HepG2 (cell line): ENCODE results near the gene KCNH8. TPM values are rescaled to one million over a fixed set of nuclear protein-coding genes. Genes with fewer than 3 reads are reported as not detected.
A peak's percentile ranks its signal among the peaks of the same experiment; 100 is the strongest.

Experiments
- ATAC-seq: fragments of 200-7000 bp; cut with Tn5 transposase; 3 replicates; pipeline ENCODE4 v1.9.1; 2020; ENCODE audit warnings: mild to moderate bottlenecking, moderate library complexity
- BruUV-seq: library from RNA; stranded (reverse); fragments of 400-500 nt; replicated peaks from 2 replicates; lab custom pipeline; 2021; lab: Mats Ljungman, UMichigan
- CTCF ChIA-PET: fragments of 300-600 bp; formaldehyde crosslinking; extraction: SDS; loops from one replicate; lab custom pipeline; 2021; ENCODE audit warnings: low total read pairs, inconsistent platforms, low intra/inter-chr PET ratio; lab: Yijun Ruan, JAX
- POLR2A ChIA-PET: fragments of 350-600 bp; sonication (Branson Sonifier 250); formaldehyde crosslinking; loops from one replicate; lab custom pipeline; 2020; ENCODE audit warnings: antibody characterized with exemption, inconsistent platforms; lab: Yijun Ruan, JAX
- DNase-seq: peaks from one replicate; pipeline ENCODE4 v3.0.0-alpha.2; 2015; ENCODE audit warnings: low spot score
- FAIRE-seq: peaks from 3 replicates; lab custom pipeline; 2011; peaks lifted over from hg19 to GRCh38; lab: Jason Lieb, UNC
- H2AFZ ChIP-seq: one replicate; pipeline ENCODE4 v1.6.1; 2011; ENCODE audit warnings: low read length, inconsistent platforms
- H3K27ac ChIP-seq: fragments of 300-600 bp; 3 replicates; pipeline ENCODE4 v1.8.0; 2011; ENCODE audit warnings: mixed run types, mild to moderate bottlenecking, mixed read lengths, low read length, inconsistent platforms; ENCODE audit not compliant: insufficient read depth; ENCODE audit errors: extremely low read length
- H3K27me3 ChIP-seq, 2 experiments: fragments of 200-600 bp in 1 of 2; 2 replicates in 1 of 2; 3 replicates in 1 of 2; pipeline versions ENCODE4 v1.6.0 to v1.8.0; 2011; ENCODE audit warnings: low read length in 2 of 2, mild to moderate bottlenecking in 2 of 2, moderate library complexity in 2 of 2, inconsistent platforms in 1 of 2; ENCODE audit not compliant: insufficient read depth in 2 of 2, control insufficient read depth in 1 of 2
- H3K36me3 ChIP-seq, 2 experiments: fragments of 200-600 bp in 1 of 2; replicated peaks in 1 of 2; 2 replicates in 1 of 2; 3 replicates in 1 of 2; pipeline versions ENCODE4 v1.5.1 to v1.8.0; 2011; ENCODE audit warnings: low read length in 2 of 2, inconsistent platforms in 1 of 2; ENCODE audit not compliant: insufficient read depth in 2 of 2, control insufficient read depth in 1 of 2
- H3K4me1 ChIP-seq: 2 replicates; pipeline ENCODE4 v1.5.1; 2012; ENCODE audit warnings: low read length, inconsistent platforms; ENCODE audit not compliant: insufficient read depth
- H3K4me2 ChIP-seq: 2 replicates; pipeline ENCODE4 v1.6.0; 2011; ENCODE audit warnings: low read depth, low read length, inconsistent platforms
- H3K4me3 ChIP-seq, 3 experiments: fragments of 200-600 bp in 1 of 3; sonication (generic), shearing (Covaris generic) in 1 of 3; replicated peaks in 1 of 3; 2 replicates each; pipeline ENCODE4 v1.5.1; 2011 to 2016; ENCODE audit warnings: low read length in 3 of 3, inconsistent platforms in 2 of 3, low read depth in 2 of 3, mild to moderate bottlenecking in 2 of 3, control low read depth in 1 of 3, mixed read lengths in 1 of 3; ENCODE audit not compliant: insufficient read depth in 1 of 3
- H3K79me2 ChIP-seq: one replicate; pipeline ENCODE4 v1.6.1; 2011; ENCODE audit warnings: low read length, inconsistent platforms; ENCODE audit not compliant: insufficient read depth
- H3K9ac ChIP-seq: 2 replicates; pipeline ENCODE4 v1.6.0; 2011; ENCODE audit warnings: mild to moderate bottlenecking, low read depth, low read length, inconsistent platforms; ENCODE audit not compliant: insufficient read depth
- H3K9me3 ChIP-seq: 2 replicates; pipeline ENCODE4 v1.5.1; 2012; ENCODE audit warnings: mild to moderate bottlenecking, low read length
- H4K20me1 ChIP-seq: 2 replicates; pipeline ENCODE4 v1.6.0; 2011; ENCODE audit warnings: inconsistent platforms, mild to moderate bottlenecking, low read length, moderate library complexity; ENCODE audit not compliant: insufficient read depth
- ETV5 ChIP-seq: IDR thresholded peaks from 2 replicates; pipeline ENCODE4 v1.6.1; 2018; ENCODE audit warnings: missing biosample characterization, missing genetic modification reagents, inconsistent platforms, borderline replicate concordance
- HMG20A ChIP-seq: IDR thresholded peaks from 2 replicates; pipeline ENCODE4 v1.6.1; 2016; ENCODE audit warnings: borderline replicate concordance
- HNRNPL ChIP-seq: fragments of 200-400 bp; formaldehyde crosslinking; IDR thresholded peaks from 2 replicates; pipeline ENCODE4 v1.6.1; 2017; ENCODE audit warnings: mild to moderate bottlenecking, low read depth, low read length
- MAFF ChIP-seq: IDR thresholded peaks from 2 replicates; pipeline ENCODE4 v1.6.1; 2011; ENCODE audit warnings: low read depth, low read length, improper control_type of control experiment
- MAFK ChIP-seq, 2 experiments: IDR thresholded peaks in 1 of 2; conservative IDR thresholded peaks in 1 of 2; 2 replicates each; pipeline ENCODE4 v1.6.1; 2011; ENCODE audit warnings: improper control_type of control experiment in 2 of 2, low read length in 2 of 2
- MIXL1 ChIP-seq: IDR thresholded peaks from 2 replicates; pipeline ENCODE4 v1.6.1; 2016
- MYC ChIP-seq: sonication (generic); formaldehyde crosslinking; IDR thresholded peaks from 2 replicates; pipeline ENCODE4 v1.9.0; 2021; ENCODE audit warnings: missing genetic modification reagents, borderline replicate concordance
- RFX3 ChIP-seq: IDR thresholded peaks from 2 replicates; pipeline ENCODE4 v1.6.1; 2016; ENCODE audit warnings: missing biosample characterization, missing genetic modification reagents
- ZBTB8A ChIP-seq: sonication (generic); formaldehyde crosslinking; IDR thresholded peaks from 2 replicates; pipeline ENCODE4 v1.4.0; 2020; ENCODE audit warnings: mild to moderate bottlenecking, low read depth, missing genetic modification reagents, borderline replicate concordance
- ZNF354B ChIP-seq: sonication (generic); formaldehyde crosslinking; IDR thresholded peaks from 2 replicates; pipeline ENCODE4 v1.8.0; 2022; ENCODE audit warnings: mild to moderate bottlenecking, missing genetic modification reagents
- ZNF75D ChIP-seq: sonication (generic); formaldehyde crosslinking; IDR thresholded peaks from 2 replicates; pipeline ENCODE4 v1.8.1; 2023; ENCODE audit warnings: missing genetic modification reagents, mild to moderate bottlenecking, borderline replicate concordance
- WGBS: methylation state at CpG from one replicate; pipeline ENCODE4 v1.1.6; 2017; ENCODE audit warnings: low lambda C conversion rate; 5-methylcytosine and 5-hydroxymethylcytosine counted together
- in situ Hi-C: cut with HindIII; loops from 2 replicates; pipeline ENCODE4 v1.10.0; 2017; ENCODE audit warnings: low pct_unique_long_range_greater_than_20kb; ENCODE audit not compliant: extremely low pct_ligation_motif_present
- intact Hi-C: fragments of 100-400 bp; cut with micrococcal nuclease; formaldehyde crosslinking; loops from one replicate; pipeline ENCODE4 v1.10.0; 2022; ENCODE audit not compliant: unreplicated experiment
- polyA plus RNA-seq, 8 experiments: library from polyadenylated mRNA; depleted of rRNA in 3 of 8; stranded (reverse) in 7 of 8; unstranded in 1 of 8; fragments of >200 nt; fragmentation: Illumina TruSeq in 4 of 8; extraction: Trizol in 4 of 8; gene quantifications; 2 replicates each; pipeline versions ENCODE4 v1.2.1 to v1.2.3, GENCODE V29; 2011 to 2016; ENCODE audit warnings: low read depth in 4 of 8, missing spikeins in 1 of 8, mixed read lengths in 1 of 8; ENCODE audit not compliant: insufficient read depth in 1 of 8
- total RNA-seq, 5 experiments: library from RNA; depleted of rRNA; stranded (reverse); fragments of >200 nt; fragmentation: Illumina TruSeq; extraction: Trizol; gene quantifications; 2 replicates each; pipeline ENCODE4 v1.2.3, GENCODE V29; 2016; ENCODE audit warnings: low read depth in 1 of 5
- TF ChIP-seq, protein P1 (sequence below): sonication (generic); formaldehyde crosslinking; IDR thresholded peaks from 2 replicates; pipeline ENCODE4 v1.5.0; 2020; ENCODE audit warnings: mild to moderate bottlenecking, missing genetic modification reagents, borderline replicate concordance
- TF ChIP-seq, protein P2 (sequence below): sonication (generic); formaldehyde crosslinking; conservative IDR thresholded peaks from 2 replicates; pipeline ENCODE4 v1.8.1; 2023; ENCODE audit warnings: missing genetic modification reagents

KCNH8 gene
- total and polyA plus RNA-seq, 2 of the 13 experiments (the other 11 are each of a cell fraction or from before 2014, with no cell fraction given): 0.04 TPM; not detected in 1

DNA sequence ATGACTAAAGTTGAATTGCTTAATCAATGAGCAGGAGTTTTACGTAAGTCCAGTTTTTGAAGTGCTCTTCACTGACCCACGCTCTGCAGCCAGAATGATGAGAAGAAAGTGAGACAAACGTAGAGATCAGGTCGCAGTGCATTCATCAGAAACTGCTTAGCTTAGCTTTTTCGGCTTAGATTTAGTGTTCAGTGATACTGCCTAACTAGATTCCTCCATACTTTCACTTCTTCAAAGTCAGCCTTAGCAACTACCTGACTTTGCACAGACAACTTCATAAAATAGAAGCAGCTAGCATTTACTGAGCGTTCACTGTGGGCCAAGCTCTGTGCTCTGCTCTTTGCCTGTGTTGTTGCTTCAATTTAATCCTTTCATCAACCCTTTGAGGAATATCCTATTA, 116.1 kb downstream of the KCNH8 start:
- Histone ChIP-seq H3K79me2 (no peaks in the 10 kb centered on the region), H3K4me2 (no peak overlapping the region), H3K4me3 (no peak overlapping the region), H3K27ac (no peak overlapping the region), H3K27me3 (no peaks in the 10 kb centered on the region; a peak in 1 of 5 replicates), H3K9ac (no peak overlapping the region), H3K36me3 (no peaks in the 10 kb centered on the region), H3K9me3 (no peaks in the 10 kb centered on the region), H4K20me1 (no peaks in the 10 kb centered on the region), H3K4me1 (no peaks in the 10 kb centered on the region), H2AFZ (no peak overlapping the region)
- in situ Hi-C loops (no loop called here), intact Hi-C loops (no loop called here)
- ATAC-seq (no peak), FAIRE-seq (no peak), DNase-seq (no peak)
- no TSS peak for BruUV-seq
- 7% methylated on average over 6 of the region's 6 CpGs for WGBS
- POLR2A ChIA-PET: no interaction called here
- TF ChIP-seq, protein P1, sequence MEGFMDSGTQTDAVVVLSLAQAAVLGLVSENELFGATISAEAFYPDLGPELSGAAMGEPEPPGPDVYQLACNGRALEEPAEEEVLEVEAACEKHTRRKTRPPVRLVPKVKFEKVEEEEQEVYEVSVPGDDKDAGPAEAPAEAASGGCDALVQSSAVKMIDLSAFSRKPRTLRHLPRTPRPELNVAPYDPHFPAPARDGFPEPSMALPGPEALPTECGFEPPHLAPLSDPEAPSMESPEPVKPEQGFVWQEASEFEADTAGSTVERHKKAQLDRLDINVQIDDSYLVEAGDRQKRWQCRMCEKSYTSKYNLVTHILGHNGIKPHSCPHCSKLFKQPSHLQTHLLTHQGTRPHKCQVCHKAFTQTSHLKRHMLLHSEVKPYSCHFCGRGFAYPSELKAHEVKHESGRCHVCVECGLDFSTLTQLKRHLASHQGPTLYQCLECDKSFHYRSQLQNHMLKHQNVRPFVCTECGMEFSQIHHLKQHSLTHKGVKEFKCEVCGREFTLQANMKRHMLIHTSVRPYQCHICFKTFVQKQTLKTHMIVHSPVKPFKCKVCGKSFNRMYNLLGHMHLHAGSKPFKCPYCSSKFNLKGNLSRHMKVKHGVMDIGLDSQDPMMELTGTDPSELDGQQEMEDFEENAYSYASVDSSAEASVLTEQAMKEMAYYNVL (CRISPR knock-in tag): no peak
- TF ChIP-seq MAFK (conservative IDR thresholded peaks at IDR 0.05 in 1 of 2, IDR thresholded peaks at IDR 0.05 in 1 of 2; ENCODE audit: low read length in 2 of 2) (peak; percentile 40 to 70; a peak in 3 of 4 replicates), MAFF (0 out of 2 replicates have a peak, but pooled peaks have one; percentile 23), ZNF75D (CRISPR knock-in tag) (no peak), HMG20A (CRISPR knock-in tag) (no peak)
- CTCF ChIA-PET: no interaction called here

DNA sequence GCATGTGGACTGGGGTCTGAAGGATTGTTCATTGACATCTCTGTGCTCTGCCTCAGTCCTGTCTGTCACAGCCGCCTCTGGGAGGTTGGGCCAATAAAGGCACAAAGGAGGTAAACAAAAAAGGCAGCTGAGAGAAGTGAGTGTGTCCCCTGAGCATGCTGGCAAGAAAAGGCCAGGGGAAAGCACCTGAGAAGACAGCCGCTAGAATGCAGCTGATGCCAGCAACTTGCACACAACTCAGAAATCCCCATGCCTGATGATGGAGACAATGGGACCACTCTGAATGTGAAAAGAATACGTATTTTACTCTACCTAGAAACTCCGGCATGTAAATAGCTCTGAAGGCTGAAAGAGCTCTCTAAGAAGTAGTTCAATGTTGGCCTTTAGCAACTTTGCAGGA, 118.7 kb downstream of the KCNH8 start:
- in situ Hi-C loops (no loop called here), intact Hi-C loops (no loop called here)
- FAIRE-seq (no peak), ATAC-seq (no peak), DNase-seq (no peak)
- 0% methylated on average over 4 of the region's 4 CpGs for WGBS
- Histone ChIP-seq H4K20me1 (no peaks in the 10 kb centered on the region), H3K27ac (no peak overlapping the region), H3K4me2 (no peak overlapping the region), H3K4me3 (no peak overlapping the region), H3K9ac (no peak overlapping the region), H3K9me3 (no peaks in the 10 kb centered on the region), H2AFZ (no peak overlapping the region), H3K36me3 (no peaks in the 10 kb centered on the region), H3K4me1 (no peaks in the 10 kb centered on the region), H3K79me2 (no peaks in the 10 kb centered on the region), H3K27me3 (no peaks in the 10 kb centered on the region; a peak in 1 of 5 replicates)
- ChIA-PET POLR2A (no interaction called here), CTCF (no interaction called here)
- BruUV-seq: no TSS peak
- TF ChIP-seq RFX3 (CRISPR knock-in tag): no peak
- TF ChIP-seq ZNF354B (CRISPR knock-in tag): no peak
- TF ChIP-seq MYC: no peak
- TF ChIP-seq ZBTB8A: no peak
- TF ChIP-seq, protein P2, sequence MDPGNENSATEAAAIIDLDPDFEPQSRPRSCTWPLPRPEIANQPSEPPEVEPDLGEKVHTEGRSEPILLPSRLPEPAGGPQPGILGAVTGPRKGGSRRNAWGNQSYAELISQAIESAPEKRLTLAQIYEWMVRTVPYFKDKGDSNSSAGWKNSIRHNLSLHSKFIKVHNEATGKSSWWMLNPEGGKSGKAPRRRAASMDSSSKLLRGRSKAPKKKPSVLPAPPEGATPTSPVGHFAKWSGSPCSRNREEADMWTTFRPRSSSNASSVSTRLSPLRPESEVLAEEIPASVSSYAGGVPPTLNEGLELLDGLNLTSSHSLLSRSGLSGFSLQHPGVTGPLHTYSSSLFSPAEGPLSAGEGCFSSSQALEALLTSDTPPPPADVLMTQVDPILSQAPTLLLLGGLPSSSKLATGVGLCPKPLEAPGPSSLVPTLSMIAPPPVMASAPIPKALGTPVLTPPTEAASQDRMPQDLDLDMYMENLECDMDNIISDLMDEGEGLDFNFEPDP (CRISPR knock-in tag): no peak
- no peak for TF ChIP-seq HNRNPL
- no peak for TF ChIP-seq ETV5 (CRISPR knock-in tag)
- TF ChIP-seq MIXL1: no peak
